ENCODE results near the gene FAM204A. TPM values are rescaled to one million over a fixed set of nuclear protein-coding genes. Genes with fewer than 3 reads are reported as not detected.

The FAM204A gene
- total RNA-seq, 1 donor from 2014 or later = 60.2 TPM

- Histone ChIP-seq H2AFZ (ENCODE audit: low read depth, low read length) (no peak overlapping the region), H3K4me2 (ENCODE audit: low read length) (no peak overlapping the region), H3K27ac (ENCODE audit: low read depth, low read length) (no peak overlapping the region), H4K20me1 (ENCODE audit: insufficient read depth, low read length) (no peaks in the 10 kb centered on the region), H3K36me3 (ENCODE audit: insufficient read depth, low read length) (peaks cover 12% of the 10 kb centered on the region), H3K4me3 (ENCODE audit: insufficient read depth, low read depth, low read length) (no peak overlapping the region), H3K9me3 (ENCODE audit: insufficient read depth, low read depth, low read length) (no peaks in the 10 kb centered on the region), H3K79me2 (ENCODE audit: insufficient read depth, low read length) (no peaks in the 10 kb centered on the region), H3K9ac (ENCODE audit: low read length) (no peak overlapping the region), H3K27me3 (ENCODE audit: insufficient read depth, low read length) (no peaks in the 10 kb centered on the region), H3K4me1 (ENCODE audit: insufficient read depth, low read length) (peaks cover 5% of the 10 kb centered on the region)
- Mint-ChIP-seq H3K4me1 (ENCODE audit: low read depth, unreplicated experiment) (no peaks in the 10 kb centered on the region), H3K9me3 (ENCODE audit: unreplicated experiment) (no peaks in the 10 kb centered on the region), H3K4me3 (ENCODE audit: unreplicated experiment) (no peak overlapping the region), H3K27me3 (ENCODE audit: low read depth, unreplicated experiment) (no peaks in the 10 kb centered on the region), H3K27ac (ENCODE audit: unreplicated experiment) (no peak overlapping the region), H3K36me3 (ENCODE audit: low read depth, unreplicated experiment) (peaks cover 4% of the 10 kb centered on the region)
- FAIRE-seq (no peak), DNase-seq (ENCODE audit: low read depth) (no peak)
- no peak for TF ChIP-seq EZH2 (IDR thresholded peaks at IDR 0.05; ENCODE audit: insufficient read depth, low read length)
- TF ChIP-seq CTCF (IDR thresholded peaks at IDR 0.05; ENCODE audit: insufficient read depth, low read depth, low read length) = no peak
Measured at GRCh38 chr10:118311505-118311904, 30.6 kb downstream of the FAM204A start.

- Histone ChIP-seq H2AFZ (ENCODE audit: low read depth, low read length) (no peak overlapping the region), H3K27me3 (ENCODE audit: insufficient read depth, low read length) (no peaks in the 10 kb centered on the region), H3K4me3 (ENCODE audit: insufficient read depth, low read depth, low read length) (no peak overlapping the region), H3K4me2 (ENCODE audit: low read length) (no peak overlapping the region), H3K27ac (ENCODE audit: low read depth, low read length) (no peak overlapping the region), H3K4me1 (ENCODE audit: insufficient read depth, low read length) (peaks cover 5% of the 10 kb centered on the region), H3K79me2 (ENCODE audit: insufficient read depth, low read length) (no peaks in the 10 kb centered on the region), H3K36me3 (ENCODE audit: insufficient read depth, low read length) (peaks cover 14% of the 10 kb centered on the region), H3K9ac (ENCODE audit: low read length) (no peak overlapping the region), H3K9me3 (ENCODE audit: insufficient read depth, low read depth, low read length) (no peaks in the 10 kb centered on the region), H4K20me1 (ENCODE audit: insufficient read depth, low read length) (no peaks in the 10 kb centered on the region)
- DNase-seq (ENCODE audit: low read depth) (no peak), FAIRE-seq (no peak)
- H3K9me3 Mint-ChIP-seq (ENCODE audit: unreplicated experiment) = no peaks in the 10 kb centered on the region
- H3K36me3 Mint-ChIP-seq (ENCODE audit: low read depth, unreplicated experiment) = peaks cover 4% of the 10 kb centered on the region
- no peak overlapping the region for H3K4me3 Mint-ChIP-seq (ENCODE audit: unreplicated experiment)
- H3K27ac Mint-ChIP-seq (ENCODE audit: unreplicated experiment) = no peak overlapping the region
- H3K4me1 Mint-ChIP-seq (ENCODE audit: low read depth, unreplicated experiment) = no peaks in the 10 kb centered on the region
- no peaks in the 10 kb centered on the region for H3K27me3 Mint-ChIP-seq (ENCODE audit: low read depth, unreplicated experiment)
- TF ChIP-seq EZH2 (IDR thresholded peaks at IDR 0.05; ENCODE audit: insufficient read depth, low read length) (no peak), CTCF (IDR thresholded peaks at IDR 0.05; ENCODE audit: insufficient read depth, low read depth, low read length) (no peak)
Measured at GRCh38 chr10:118310822-118311221, 31.3 kb downstream of the FAM204A start.

- peaks cover 11% of the 10 kb centered on the region for H3K36me3 ChIP-seq (ENCODE audit: insufficient read depth, low read length)
- no peak overlapping the region for H3K27ac Mint-ChIP-seq (ENCODE audit: unreplicated experiment)
Measured at GRCh38 chr10:118309911-118310310, 32.2 kb downstream of the FAM204A start.

More at GRCh38 chr10:118309911-118310310, 32.2 kb downstream of the FAM204A start:
- Histone ChIP-seq H3K4me1 (ENCODE audit: insufficient read depth, low read length) (peaks cover 5% of the 10 kb centered on the region), H3K9ac (ENCODE audit: low read length) (no peak overlapping the region), H3K27ac (ENCODE audit: low read depth, low read length) (no peak overlapping the region), H4K20me1 (ENCODE audit: insufficient read depth, low read length) (no peaks in the 10 kb centered on the region), H3K27me3 (ENCODE audit: insufficient read depth, low read length) (no peaks in the 10 kb centered on the region), H2AFZ (ENCODE audit: low read depth, low read length) (no peak overlapping the region), H3K4me2 (ENCODE audit: low read length) (no peak overlapping the region), H3K4me3 (ENCODE audit: insufficient read depth, low read depth, low read length) (no peak overlapping the region), H3K79me2 (ENCODE audit: insufficient read depth, low read length) (no peaks in the 10 kb centered on the region), H3K9me3 (ENCODE audit: insufficient read depth, low read depth, low read length) (no peaks in the 10 kb centered on the region)
- Mint-ChIP-seq H3K4me1 (ENCODE audit: low read depth, unreplicated experiment) (no peaks in the 10 kb centered on the region), H3K9me3 (ENCODE audit: unreplicated experiment) (no peaks in the 10 kb centered on the region), H3K27me3 (ENCODE audit: low read depth, unreplicated experiment) (no peaks in the 10 kb centered on the region), H3K36me3 (ENCODE audit: low read depth, unreplicated experiment) (peaks cover 5% of the 10 kb centered on the region), H3K4me3 (ENCODE audit: unreplicated experiment) (no peak overlapping the region)
- FAIRE-seq = no peak
- DNase-seq (ENCODE audit: low read depth) = no peak
- TF ChIP-seq CTCF (IDR thresholded peaks at IDR 0.05; ENCODE audit: insufficient read depth, low read depth, low read length) (no peak), EZH2 (IDR thresholded peaks at IDR 0.05; ENCODE audit: insufficient read depth, low read length) (no peak)

All from astrocyte (in vitro differentiated cells and primary cell).